ENCODE results near the gene ADPRS. TPM values are rescaled to one million over a fixed set of nuclear protein-coding genes. Genes with fewer than 3 reads are reported as not detected.

The ADPRS gene
- total RNA-seq, 1 experiment from 2014 or later, result 83.0 TPM

- POLR2A ChIA-PET (ENCODE audit: unreplicated experiment), result no interaction called here
- no peak overlapping the region for H3K9ac ChIP-seq (ENCODE audit: low read length)
These were observed 46.0 kb downstream of the ADPRS start for GRCh38 chr1:36134505-36135329.

DNA sequence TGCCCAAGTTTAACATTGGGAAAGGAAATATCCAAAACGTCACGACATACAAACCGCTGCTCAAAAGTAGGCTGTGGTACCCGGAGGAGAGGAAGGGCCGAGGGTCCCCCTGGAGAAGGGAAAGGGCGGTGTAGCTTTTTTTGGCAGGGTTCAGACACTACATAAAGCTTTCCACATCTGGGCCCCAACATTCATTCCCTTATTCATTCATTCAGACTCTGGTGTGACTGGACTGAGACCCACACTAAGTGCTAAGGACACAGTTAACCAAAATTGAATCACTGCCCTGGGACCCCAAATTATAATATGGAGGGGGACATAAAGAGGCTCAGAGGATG is 46.6 kb downstream of the ADPRS start:
- H3K4me3 ChIP-seq (ENCODE audit: low read length), result no peak overlapping the region
- H3K4me1 ChIP-seq (ENCODE audit: insufficient read depth, low read length), result peaks cover 50% of the 10 kb centered on the region
- no peaks in the 10 kb centered on the region for H3K27me3 ChIP-seq (ENCODE audit: low read length)
- intact Hi-C loops (cut with micrococcal nuclease), result no loop called here
- no peak overlapping the region for H3K4me2 ChIP-seq (ENCODE audit: low read length)
- peaks cover 11% of the 10 kb centered on the region for H3K79me2 ChIP-seq (ENCODE audit: low read length)
- BruUV-seq (replicated peaks), result no TSS peak
- peaks cover 5% of the 10 kb centered on the region for H3F3A ChIP-seq (ENCODE audit: low read length, unreplicated experiment)
- no peak overlapping the region for H3K9ac ChIP-seq (ENCODE audit: low read length)
- ChIA-PET POLR2A (ENCODE audit: unreplicated experiment) (no interaction called here), CTCF (interaction anchor here (1.0 to 1.8 kb wide), 3 partner anchors 14 to 150 kb away, joined by 4 to 9 read pairs (median 5); partner anchors contain the start of gene TRAPPC3)
- H4K20me1 ChIP-seq (ENCODE audit: low read length), result no peaks in the 10 kb centered on the region
- H3K27ac ChIP-seq (ENCODE audit: low read length), result peak overlapping the region; percentile 11; the same call in 1 of the 2 replicates
- H3K9me2 ChIP-seq (replicated peaks; ENCODE audit: low read length), result no peaks in the 10 kb centered on the region
- peaks cover 33% of the 10 kb centered on the region for H3K36me3 ChIP-seq (ENCODE audit: low read depth, low read length)
- DNase-seq (no peak), ATAC-seq (no peak)
- no peak overlapping the region for H2AFZ ChIP-seq (ENCODE audit: low read length)
- TF ChIP-seq EZH2 (IDR thresholded peaks at IDR 0.05; ENCODE audit: low read length, unreplicated experiment) (no peak), EZH2phosphoT487 (IDR thresholded peaks at IDR 0.05; ENCODE audit: borderline replicate concordance, low read length) (no peak)
- TF ChIP-seq, protein P1, sequence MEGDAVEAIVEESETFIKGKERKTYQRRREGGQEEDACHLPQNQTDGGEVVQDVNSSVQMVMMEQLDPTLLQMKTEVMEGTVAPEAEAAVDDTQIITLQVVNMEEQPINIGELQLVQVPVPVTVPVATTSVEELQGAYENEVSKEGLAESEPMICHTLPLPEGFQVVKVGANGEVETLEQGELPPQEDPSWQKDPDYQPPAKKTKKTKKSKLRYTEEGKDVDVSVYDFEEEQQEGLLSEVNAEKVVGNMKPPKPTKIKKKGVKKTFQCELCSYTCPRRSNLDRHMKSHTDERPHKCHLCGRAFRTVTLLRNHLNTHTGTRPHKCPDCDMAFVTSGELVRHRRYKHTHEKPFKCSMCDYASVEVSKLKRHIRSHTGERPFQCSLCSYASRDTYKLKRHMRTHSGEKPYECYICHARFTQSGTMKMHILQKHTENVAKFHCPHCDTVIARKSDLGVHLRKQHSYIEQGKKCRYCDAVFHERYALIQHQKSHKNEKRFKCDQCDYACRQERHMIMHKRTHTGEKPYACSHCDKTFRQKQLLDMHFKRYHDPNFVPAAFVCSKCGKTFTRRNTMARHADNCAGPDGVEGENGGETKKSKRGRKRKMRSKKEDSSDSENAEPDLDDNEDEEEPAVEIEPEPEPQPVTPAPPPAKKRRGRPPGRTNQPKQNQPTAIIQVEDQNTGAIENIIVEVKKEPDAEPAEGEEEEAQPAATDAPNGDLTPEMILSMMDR (conservative IDR thresholded peaks at IDR 0.05; ENCODE audit: low read depth, low read length), result no peak
- no peaks in the 10 kb centered on the region for H3K9me3 ChIP-seq (ENCODE audit: low read length)

More at GRCh38 chr1:36134505-36135329, 46.0 kb downstream of the ADPRS start:
- TF ChIP-seq EZH2 (IDR thresholded peaks at IDR 0.05; ENCODE audit: low read length, unreplicated experiment), result no peak
- TF ChIP-seq, protein P1 (conservative IDR thresholded peaks at IDR 0.05; ENCODE audit: low read depth, low read length), result peak; percentile 75
- TF ChIP-seq EZH2phosphoT487 (IDR thresholded peaks at IDR 0.05; ENCODE audit: borderline replicate concordance, low read length), result no peak
- Histone ChIP-seq H3F3A (ENCODE audit: low read length, unreplicated experiment) (peaks cover 5% of the 10 kb centered on the region), H3K9me3 (ENCODE audit: low read length) (no peaks in the 10 kb centered on the region), H3K9me2 (replicated peaks; ENCODE audit: low read length) (no peaks in the 10 kb centered on the region), H2AFZ (ENCODE audit: low read length) (no peak overlapping the region), H3K79me2 (ENCODE audit: low read length) (peaks cover 5% of the 10 kb centered on the region), H3K4me2 (ENCODE audit: low read length) (no peak overlapping the region), H3K36me3 (ENCODE audit: low read depth, low read length) (peaks cover 27% of the 10 kb centered on the region), H3K27ac (ENCODE audit: low read length) (peak overlapping the region; percentile 11; the same call in 1 of the 2 replicates), H3K4me1 (ENCODE audit: insufficient read depth, low read length) (peaks cover 49% of the 10 kb centered on the region), H4K20me1 (ENCODE audit: low read length) (no peaks in the 10 kb centered on the region), H3K4me3 (ENCODE audit: low read length) (no peak overlapping the region), H3K27me3 (ENCODE audit: low read length) (no peaks in the 10 kb centered on the region)
- peak; percentile 16 for ATAC-seq
- TSS peak; percentile 2 for BruUV-seq (replicated peaks)
- intact Hi-C loops (cut with micrococcal nuclease), result loop anchor here (1.0 kb wide), 1 partner anchor 34 kb away; no protein-coding TSS in a partner anchor
- peak; percentile 63 for DNase-seq
- CTCF ChIA-PET, result interaction anchor here (0.8 to 1.8 kb wide), 4 partner anchors 15 to 151 kb away, joined by 4 to 9 read pairs (median 4); partner anchors contain the start of gene TRAPPC3

- Histone ChIP-seq H3F3A (ENCODE audit: low read length, unreplicated experiment) (peaks cover 5% of the 10 kb centered on the region), H3K79me2 (ENCODE audit: low read length) (peaks cover 16% of the 10 kb centered on the region), H3K9ac (ENCODE audit: low read length) (no peak overlapping the region), H3K4me2 (ENCODE audit: low read length) (0 out of 2 replicates have a peak overlapping the region, but pooled peaks have one; percentile 2), H3K36me3 (ENCODE audit: low read depth, low read length) (peaks cover 33% of the 10 kb centered on the region), H3K27ac (ENCODE audit: low read length) (peak overlapping the region; percentile 70), H3K4me1 (ENCODE audit: insufficient read depth, low read length) (peaks cover 53% of the 10 kb centered on the region), H2AFZ (ENCODE audit: low read length) (no peak overlapping the region), H3K9me2 (replicated peaks; ENCODE audit: low read length) (no peaks in the 10 kb centered on the region), H3K4me3 (ENCODE audit: low read length) (no peak overlapping the region), H4K20me1 (ENCODE audit: low read length) (no peaks in the 10 kb centered on the region), H3K27me3 (ENCODE audit: low read length) (no peaks in the 10 kb centered on the region), H3K9me3 (ENCODE audit: low read length) (no peaks in the 10 kb centered on the region)
- TF ChIP-seq, protein P1 (conservative IDR thresholded peaks at IDR 0.05; ENCODE audit: low read depth, low read length), result no peak
- TF ChIP-seq EZH2 (IDR thresholded peaks at IDR 0.05; ENCODE audit: low read length, unreplicated experiment) (no peak), EZH2phosphoT487 (IDR thresholded peaks at IDR 0.05; ENCODE audit: borderline replicate concordance, low read length) (no peak)
- ATAC-seq (no peak), DNase-seq (no peak)
- ChIA-PET POLR2A (ENCODE audit: unreplicated experiment) (no interaction called here), CTCF (interaction anchor here (1.8 kb wide), 1 partner anchor 52 kb away, joined by 9 read pairs; no protein-coding TSS in a partner anchor)
- BruUV-seq (replicated peaks), result no TSS peak
- intact Hi-C loops (cut with micrococcal nuclease), result no loop called here
These were observed 47.1 kb downstream of the ADPRS start for GRCh38 chr1:36135796-36136195.

All from PC-3 (cell line).